Measurements from ENCODE around the gene FTO. TPM values are rescaled to one million over a fixed set of nuclear protein-coding genes. Genes with fewer than 3 reads are reported as not detected.

Gene FTO
- polyA plus RNA-seq, 1 donor from 2014 or later: 80.1 TPM

DNA sequence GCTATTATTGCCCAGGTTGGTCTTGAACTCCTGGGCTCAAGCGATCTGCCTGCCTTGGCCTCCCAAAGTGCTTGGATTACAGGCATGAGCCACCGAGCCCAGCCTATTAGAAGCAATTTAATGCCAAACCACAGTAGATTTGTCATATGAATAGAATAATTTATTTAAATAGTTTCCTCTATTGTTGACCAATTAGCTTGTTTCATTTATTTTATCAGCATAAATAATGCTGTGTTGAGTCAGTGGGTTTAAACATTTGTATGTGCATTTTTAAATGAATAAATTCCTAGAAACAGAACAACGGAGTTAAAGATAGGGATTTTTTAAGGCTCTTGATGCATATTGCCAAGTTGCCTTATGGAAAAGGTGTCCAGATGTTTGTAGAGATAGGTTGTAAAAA is 26.7 kb downstream of the FTO start:
- Histone ChIP-seq H3F3A (ENCODE audit: insufficient read depth, low read length, poor library complexity, severe bottlenecking) (no peaks in the 10 kb centered on the region), H3K27ac (ENCODE audit: low read length) (no peak overlapping the region), H3K9me2 (ENCODE audit: insufficient read depth, low read length) (no peaks in the 10 kb centered on the region), H3K9ac (ENCODE audit: low read length) (no peak overlapping the region), H4K20me1 (ENCODE audit: insufficient read depth) (no peaks in the 10 kb centered on the region), H3K4me2 (ENCODE audit: low read length) (no peak overlapping the region), H3K27me3 (ENCODE audit: insufficient read depth, low read depth, low read length) (no peaks in the 10 kb centered on the region), H3K4me3 (ENCODE audit: low read length) (no peak overlapping the region), H3K79me2 (replicated peaks; ENCODE audit: insufficient read depth, low read length) (peaks cover 16% of the 10 kb centered on the region), H3K36me3 (ENCODE audit: insufficient read depth, low read length) (no peaks in the 10 kb centered on the region), H2AFZ (ENCODE audit: low read depth, low read length) (no peak overlapping the region), H3K9me3 (ENCODE audit: low read length) (no peaks in the 10 kb centered on the region)
- TF ChIP-seq RAD21 (conservative IDR thresholded peaks at IDR 0.05) (no peak), TAF1 (IDR thresholded peaks at IDR 0.05; ENCODE audit: low read depth) (no peak), SMC3 (conservative IDR thresholded peaks at IDR 0.05; ENCODE audit: poor library complexity) (no peak), POLR2AphosphoS5 (IDR thresholded peaks at IDR 0.05) (no peak), EZH2 (IDR thresholded peaks at IDR 0.05; ENCODE audit: borderline replicate concordance, insufficient read depth, low read length, poor library complexity, severe bottlenecking) (no peak), EP300 (conservative IDR thresholded peaks at IDR 0.05; ENCODE audit: poor library complexity, severe bottlenecking) (no peak), MXI1 (conservative IDR thresholded peaks at IDR 0.05; ENCODE audit: poor library complexity, severe bottlenecking) (no peak)
- TF ChIP-seq, protein P1, sequence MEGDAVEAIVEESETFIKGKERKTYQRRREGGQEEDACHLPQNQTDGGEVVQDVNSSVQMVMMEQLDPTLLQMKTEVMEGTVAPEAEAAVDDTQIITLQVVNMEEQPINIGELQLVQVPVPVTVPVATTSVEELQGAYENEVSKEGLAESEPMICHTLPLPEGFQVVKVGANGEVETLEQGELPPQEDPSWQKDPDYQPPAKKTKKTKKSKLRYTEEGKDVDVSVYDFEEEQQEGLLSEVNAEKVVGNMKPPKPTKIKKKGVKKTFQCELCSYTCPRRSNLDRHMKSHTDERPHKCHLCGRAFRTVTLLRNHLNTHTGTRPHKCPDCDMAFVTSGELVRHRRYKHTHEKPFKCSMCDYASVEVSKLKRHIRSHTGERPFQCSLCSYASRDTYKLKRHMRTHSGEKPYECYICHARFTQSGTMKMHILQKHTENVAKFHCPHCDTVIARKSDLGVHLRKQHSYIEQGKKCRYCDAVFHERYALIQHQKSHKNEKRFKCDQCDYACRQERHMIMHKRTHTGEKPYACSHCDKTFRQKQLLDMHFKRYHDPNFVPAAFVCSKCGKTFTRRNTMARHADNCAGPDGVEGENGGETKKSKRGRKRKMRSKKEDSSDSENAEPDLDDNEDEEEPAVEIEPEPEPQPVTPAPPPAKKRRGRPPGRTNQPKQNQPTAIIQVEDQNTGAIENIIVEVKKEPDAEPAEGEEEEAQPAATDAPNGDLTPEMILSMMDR (IDR thresholded peaks at IDR 0.05; ENCODE audit: poor library complexity, severe bottlenecking): no peak
- TF ChIP-seq, protein P2, sequence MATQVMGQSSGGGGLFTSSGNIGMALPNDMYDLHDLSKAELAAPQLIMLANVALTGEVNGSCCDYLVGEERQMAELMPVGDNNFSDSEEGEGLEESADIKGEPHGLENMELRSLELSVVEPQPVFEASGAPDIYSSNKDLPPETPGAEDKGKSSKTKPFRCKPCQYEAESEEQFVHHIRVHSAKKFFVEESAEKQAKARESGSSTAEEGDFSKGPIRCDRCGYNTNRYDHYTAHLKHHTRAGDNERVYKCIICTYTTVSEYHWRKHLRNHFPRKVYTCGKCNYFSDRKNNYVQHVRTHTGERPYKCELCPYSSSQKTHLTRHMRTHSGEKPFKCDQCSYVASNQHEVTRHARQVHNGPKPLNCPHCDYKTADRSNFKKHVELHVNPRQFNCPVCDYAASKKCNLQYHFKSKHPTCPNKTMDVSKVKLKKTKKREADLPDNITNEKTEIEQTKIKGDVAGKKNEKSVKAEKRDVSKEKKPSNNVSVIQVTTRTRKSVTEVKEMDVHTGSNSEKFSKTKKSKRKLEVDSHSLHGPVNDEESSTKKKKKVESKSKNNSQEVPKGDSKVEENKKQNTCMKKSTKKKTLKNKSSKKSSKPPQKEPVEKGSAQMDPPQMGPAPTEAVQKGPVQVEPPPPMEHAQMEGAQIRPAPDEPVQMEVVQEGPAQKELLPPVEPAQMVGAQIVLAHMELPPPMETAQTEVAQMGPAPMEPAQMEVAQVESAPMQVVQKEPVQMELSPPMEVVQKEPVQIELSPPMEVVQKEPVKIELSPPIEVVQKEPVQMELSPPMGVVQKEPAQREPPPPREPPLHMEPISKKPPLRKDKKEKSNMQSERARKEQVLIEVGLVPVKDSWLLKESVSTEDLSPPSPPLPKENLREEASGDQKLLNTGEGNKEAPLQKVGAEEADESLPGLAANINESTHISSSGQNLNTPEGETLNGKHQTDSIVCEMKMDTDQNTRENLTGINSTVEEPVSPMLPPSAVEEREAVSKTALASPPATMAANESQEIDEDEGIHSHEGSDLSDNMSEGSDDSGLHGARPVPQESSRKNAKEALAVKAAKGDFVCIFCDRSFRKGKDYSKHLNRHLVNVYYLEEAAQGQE (IDR thresholded peaks at IDR 0.05; ENCODE audit: borderline replicate concordance): no peak

DNA sequence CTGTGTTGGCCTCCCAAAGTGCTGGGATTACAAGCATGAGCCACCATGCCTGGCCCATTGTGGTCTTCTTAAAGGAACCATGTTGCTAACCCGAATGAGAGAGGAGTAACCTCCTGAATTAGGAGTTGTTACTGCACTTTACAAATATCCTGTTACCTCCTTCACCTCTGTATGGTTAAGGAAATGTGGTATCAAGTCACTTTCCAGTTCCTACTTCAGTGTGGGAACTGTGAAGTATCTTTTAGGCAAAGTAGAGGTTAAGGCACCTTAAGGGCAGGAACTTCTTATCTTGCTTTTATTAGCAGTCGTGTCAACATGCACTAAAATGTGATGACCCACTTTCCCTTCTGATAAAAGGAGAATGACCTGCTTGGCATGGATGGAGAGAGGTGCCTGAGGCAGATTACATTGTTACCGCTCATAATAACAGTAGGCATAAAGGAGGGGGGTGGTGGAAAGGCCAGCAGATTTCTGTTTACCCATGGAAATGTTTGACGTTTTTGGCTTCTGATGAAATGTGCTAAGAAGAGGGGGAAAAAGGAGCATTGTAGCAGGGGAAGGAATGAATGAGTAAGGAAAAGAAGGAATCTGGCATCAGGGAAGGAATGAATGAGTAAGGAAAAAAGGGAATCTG is 28.5 kb downstream of the FTO start:
- Histone ChIP-seq H3K9me3 (ENCODE audit: low read length) (no peaks in the 10 kb centered on the region), H2AFZ (ENCODE audit: low read depth, low read length) (no peak overlapping the region), H3K27ac (ENCODE audit: low read length) (no peak overlapping the region), H3K36me3 (ENCODE audit: insufficient read depth, low read length) (no peaks in the 10 kb centered on the region), H3K27me3 (ENCODE audit: insufficient read depth, low read depth, low read length) (no peaks in the 10 kb centered on the region), H3K9ac (ENCODE audit: low read length) (no peak overlapping the region), H4K20me1 (ENCODE audit: insufficient read depth) (no peaks in the 10 kb centered on the region), H3K4me3 (ENCODE audit: low read length) (no peak overlapping the region), H3K79me2 (replicated peaks; ENCODE audit: insufficient read depth, low read length) (peaks cover 16% of the 10 kb centered on the region), H3F3A (ENCODE audit: insufficient read depth, low read length, poor library complexity, severe bottlenecking) (no peaks in the 10 kb centered on the region), H3K4me2 (ENCODE audit: low read length) (no peak overlapping the region), H3K9me2 (ENCODE audit: insufficient read depth, low read length) (no peaks in the 10 kb centered on the region)
- no peak for TF ChIP-seq SMC3 (conservative IDR thresholded peaks at IDR 0.05; ENCODE audit: poor library complexity)
- TF ChIP-seq POLR2AphosphoS5 (IDR thresholded peaks at IDR 0.05): no peak
- TF ChIP-seq EP300 (conservative IDR thresholded peaks at IDR 0.05; ENCODE audit: poor library complexity, severe bottlenecking): no peak
- no peak for TF ChIP-seq RAD21 (conservative IDR thresholded peaks at IDR 0.05)
- TF ChIP-seq, protein P2 (IDR thresholded peaks at IDR 0.05; ENCODE audit: borderline replicate concordance): no peak
- TF ChIP-seq EZH2 (IDR thresholded peaks at IDR 0.05; ENCODE audit: borderline replicate concordance, insufficient read depth, low read length, poor library complexity, severe bottlenecking): no peak
- TF ChIP-seq TAF1 (IDR thresholded peaks at IDR 0.05; ENCODE audit: low read depth): no peak
- TF ChIP-seq MXI1 (conservative IDR thresholded peaks at IDR 0.05; ENCODE audit: poor library complexity, severe bottlenecking): no peak
- TF ChIP-seq, protein P1 (IDR thresholded peaks at IDR 0.05; ENCODE audit: poor library complexity, severe bottlenecking): no peak

Measured in neural cell (in vitro differentiated cells).